GM21737 (cell line): ENCODE measurements around the gene CIT.
"Not testable (repeated sequence)": the region's sequence is repeated elsewhere in the genome, so short reads cannot be mapped to it uniquely, and the experiment has no call there.

Source experiments
- ATAC-seq: cut with Tn5 transposase; IDR thresholded peaks from one replicate; pipeline ENCODE4 v1.9.1; 2021; ENCODE audit warnings: mild to moderate bottlenecking, moderate library complexity; ENCODE audit not compliant: unreplicated experiment

The CIT gene

DNA sequence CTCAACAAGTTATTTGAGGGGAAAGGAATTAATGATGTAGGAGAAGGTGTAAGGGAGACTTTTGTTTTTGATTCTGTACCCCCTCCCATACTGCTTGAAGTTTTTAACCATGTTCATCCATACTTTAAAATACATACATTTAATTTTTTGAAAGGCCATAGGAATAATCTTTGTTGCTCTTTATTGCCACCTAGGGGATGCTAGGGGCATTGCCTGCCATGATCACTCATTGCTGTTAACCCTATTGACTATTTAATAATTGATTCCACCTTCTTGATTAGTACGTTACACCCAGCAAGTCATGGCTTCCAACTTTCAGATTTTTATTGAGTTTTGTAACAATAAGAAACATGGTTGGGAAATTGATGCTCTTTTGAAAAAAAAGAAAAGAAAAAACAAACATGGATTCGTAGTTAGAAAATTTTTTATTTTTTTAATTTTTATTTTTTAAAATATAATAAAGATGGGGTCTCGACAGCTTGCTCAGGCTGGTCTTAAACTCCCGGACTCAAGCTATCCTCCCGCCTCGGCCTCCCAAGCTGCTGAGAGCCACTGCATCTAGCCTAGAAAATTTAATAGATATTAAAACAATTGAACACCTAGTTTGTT lies 217.7 kb downstream of the CIT start:
- ATAC-seq, result no peak

DNA sequence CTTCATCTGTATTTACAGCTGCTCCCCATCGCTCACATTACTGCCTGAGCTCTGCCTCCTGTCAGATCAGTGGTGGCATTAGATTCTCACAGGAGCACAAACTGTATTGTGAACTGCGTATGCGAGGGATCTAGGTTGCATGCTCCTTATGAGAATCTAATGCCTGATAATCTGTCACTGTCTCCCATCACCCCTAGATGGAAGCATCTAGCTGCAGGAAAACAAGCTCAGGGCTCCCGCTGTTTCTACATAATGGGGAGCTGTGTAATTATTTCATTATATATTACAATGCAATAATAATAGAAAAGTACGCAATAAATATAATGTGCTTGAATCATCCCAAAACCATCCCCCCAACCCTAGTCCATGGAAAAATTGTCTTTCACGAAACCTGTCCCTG lies 219.0 kb downstream of the CIT start:
- not testable (repeated sequence) for ATAC-seq

DNA sequence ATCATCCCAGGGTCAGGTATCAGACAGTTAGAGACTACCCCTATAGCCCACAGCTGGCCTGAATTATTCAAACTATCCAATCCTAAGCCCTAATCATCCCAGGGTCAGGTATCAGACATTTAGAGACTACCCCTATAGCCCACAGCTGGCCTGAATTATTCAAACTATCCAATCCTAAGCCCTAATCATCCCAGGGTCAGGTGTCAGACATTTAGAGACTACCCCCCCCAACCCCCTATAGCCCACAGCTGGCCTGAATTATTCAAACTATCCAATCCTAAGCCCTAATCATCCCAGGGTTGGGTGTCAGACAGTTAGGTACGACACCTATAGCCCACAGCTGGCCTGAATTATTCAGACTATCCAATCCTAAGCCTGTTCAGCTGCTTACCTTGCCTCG lies 220.1 kb downstream of the CIT start:
- not testable (repeated sequence) for ATAC-seq

GRCh38 chr12:119652665-119653064 lies 224.5 kb downstream of the CIT start:
- no peak for ATAC-seq

DNA sequence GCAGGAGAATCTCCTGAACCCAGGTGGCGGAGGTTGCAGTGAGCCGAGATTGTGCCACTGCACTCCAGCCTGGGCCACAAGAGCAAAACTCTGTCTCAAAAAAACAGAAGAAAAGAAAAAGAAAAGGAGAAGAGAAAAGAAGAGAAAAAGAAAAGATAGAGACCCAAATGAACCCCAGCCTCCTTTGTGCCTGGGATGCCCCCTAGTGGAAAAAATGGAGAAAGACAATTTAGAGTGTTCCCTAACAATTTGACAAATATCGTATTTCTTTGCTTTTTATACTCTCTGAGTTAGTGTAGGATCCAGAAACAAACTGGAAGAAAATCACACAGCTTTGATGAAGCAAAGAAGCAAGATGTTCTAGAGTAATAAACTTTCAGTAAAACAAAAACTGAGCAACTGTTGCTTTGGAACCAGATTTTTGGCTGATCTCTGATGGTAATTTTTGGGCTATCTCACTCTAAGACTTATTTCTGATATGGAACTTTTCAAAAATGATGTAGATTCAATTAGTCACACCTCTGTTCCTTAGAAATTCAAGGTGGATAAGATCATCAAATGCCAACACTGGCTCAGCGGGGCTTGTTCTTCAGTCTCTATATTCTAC lies 227.8 kb downstream of the CIT start:
- no peak for ATAC-seq

DNA sequence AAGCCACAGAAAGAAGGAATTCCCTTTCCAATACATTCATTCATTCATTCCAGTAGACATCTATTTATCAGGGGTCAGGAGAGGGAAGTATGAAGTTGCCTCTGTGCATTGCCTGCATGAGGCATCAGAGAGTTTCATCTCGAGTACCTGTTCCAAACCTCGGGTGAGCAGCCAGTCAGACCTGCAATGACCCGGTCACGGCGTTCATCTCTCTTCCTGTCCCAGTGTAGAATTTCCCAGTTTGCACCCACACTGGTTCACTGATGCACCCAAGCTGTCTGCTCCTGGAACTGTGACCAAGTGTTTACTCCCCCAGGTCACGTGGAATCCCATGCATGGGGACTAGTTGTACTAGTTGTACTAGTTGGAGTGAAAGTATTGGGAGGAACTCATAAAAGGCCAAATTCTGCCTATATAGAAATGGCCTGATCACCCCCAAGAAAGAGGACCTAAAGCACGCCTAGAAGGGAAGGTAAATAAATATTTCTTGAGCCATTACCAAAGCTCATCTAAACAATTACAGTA lies 231.5 kb downstream of the CIT start:
- ATAC-seq, result no peak

DNA sequence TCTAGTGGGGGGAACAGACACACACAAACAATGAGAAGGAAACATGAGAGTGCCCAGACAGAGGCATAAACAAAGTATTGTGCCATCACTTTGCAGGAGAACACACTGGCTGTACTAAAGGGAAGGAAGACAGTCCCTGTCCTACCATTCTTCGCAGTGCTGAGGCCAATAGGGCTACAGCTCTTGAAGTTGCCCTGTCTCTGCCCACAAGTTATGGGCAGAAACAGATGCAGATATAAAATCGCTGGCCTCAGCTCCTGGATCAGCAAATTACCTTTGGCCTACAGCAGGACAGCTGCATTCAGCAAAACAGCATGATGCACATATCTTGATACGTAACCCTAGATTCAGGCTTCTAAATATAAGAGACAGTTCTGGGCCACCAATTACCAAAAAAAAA lies 232.2 kb downstream of the CIT start:
- ATAC-seq, result no peak

GRCh38 chr12:119642986-119643385 lies 234.1 kb downstream of the CIT start:
- ATAC-seq, result no peak
